Measurements from ENCODE around the gene CCBE1.

GRCh38 chr18:59561612-59562011 lies 135.6 kb downstream of the CCBE1 start:
- TF ChIP-seq CTCF (IDR thresholded peaks at IDR 0.05) (no peak), POLR2A (IDR thresholded peaks at IDR 0.05) (peak in 1 of 2 donors; percentile 12)

Measured in adrenal gland (tissue), 5 donors.